GM19397 (cell line): ENCODE results near the gene CYP2D6.
"Not testable (repeated sequence)": the region's sequence is repeated elsewhere in the genome, so short reads cannot be mapped to it uniquely, and the experiment has no call there.

ENCODE experiments used
- ATAC-seq: cut with Tn5 transposase; IDR thresholded peaks from one replicate; pipeline ENCODE4 v1.9.1; 2021; ENCODE audit warnings: mild to moderate bottlenecking, moderate library complexity; ENCODE audit not compliant: unreplicated experiment

CYP2D6 gene

DNA sequence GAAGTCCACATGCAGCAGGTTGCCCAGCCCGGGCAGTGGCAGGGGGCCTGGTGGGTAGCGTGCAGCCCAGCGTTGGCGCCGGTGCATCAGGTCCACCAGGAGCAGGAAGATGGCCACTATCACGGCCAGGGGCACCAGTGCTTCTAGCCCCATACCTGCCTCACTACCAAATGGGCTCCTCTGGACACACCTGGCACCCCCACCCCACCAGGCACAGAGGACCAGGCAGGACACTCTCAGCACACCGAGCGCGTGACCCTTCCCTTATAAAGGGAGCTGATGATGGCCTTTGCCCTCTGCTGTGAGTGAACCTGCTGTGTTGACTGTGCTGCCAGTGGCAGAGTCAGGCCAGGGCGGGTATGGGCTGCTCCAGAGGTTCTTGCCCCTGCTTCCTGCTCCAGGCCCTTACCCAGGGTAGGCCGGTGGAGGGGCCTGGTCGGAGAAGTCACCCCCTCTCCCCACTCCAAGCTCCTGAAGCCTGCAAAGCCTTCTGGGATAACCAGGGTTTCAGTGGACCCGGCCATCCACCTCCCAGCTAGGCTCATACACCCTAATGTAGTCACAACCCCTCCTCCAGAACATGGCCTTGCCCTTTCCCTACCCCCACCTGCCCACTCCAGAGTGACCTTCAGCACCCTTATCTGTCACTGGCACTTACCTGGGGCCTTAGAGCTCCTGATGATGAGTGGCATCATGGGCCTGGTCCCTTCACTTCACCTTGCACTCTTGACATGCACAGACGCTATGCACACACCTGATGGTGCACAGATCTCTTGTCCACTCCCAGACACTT, at the start of gene CYP2D6:
TSS of gene CYP2D6 (minus strand) at position 172 of the 793 bp plus-strand sequence. CDS start at position 153, 19 bp downstream.
- ATAC-seq: not testable (repeated sequence)

DNA sequence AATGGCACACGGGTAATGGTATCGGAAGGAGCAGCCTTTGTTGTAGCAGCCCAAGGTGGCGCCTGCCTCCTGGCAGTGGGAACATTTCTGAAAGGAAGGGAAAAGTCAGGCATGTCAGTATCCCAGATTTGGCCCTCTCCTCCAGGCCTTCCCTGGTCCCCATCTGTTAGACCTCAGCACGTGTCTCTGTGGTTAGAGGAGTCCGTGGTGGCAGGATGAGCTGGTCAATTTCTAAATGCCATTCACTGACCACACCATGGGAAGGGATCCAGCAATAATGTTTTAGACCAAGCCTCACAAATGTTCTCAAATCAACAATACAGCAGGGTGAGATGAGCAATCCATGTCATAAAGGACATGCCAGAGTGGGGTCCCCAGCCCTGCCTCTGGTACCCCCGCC, 49.0 kb upstream of the CYP2D6 start:
- no peak for ATAC-seq

DNA sequence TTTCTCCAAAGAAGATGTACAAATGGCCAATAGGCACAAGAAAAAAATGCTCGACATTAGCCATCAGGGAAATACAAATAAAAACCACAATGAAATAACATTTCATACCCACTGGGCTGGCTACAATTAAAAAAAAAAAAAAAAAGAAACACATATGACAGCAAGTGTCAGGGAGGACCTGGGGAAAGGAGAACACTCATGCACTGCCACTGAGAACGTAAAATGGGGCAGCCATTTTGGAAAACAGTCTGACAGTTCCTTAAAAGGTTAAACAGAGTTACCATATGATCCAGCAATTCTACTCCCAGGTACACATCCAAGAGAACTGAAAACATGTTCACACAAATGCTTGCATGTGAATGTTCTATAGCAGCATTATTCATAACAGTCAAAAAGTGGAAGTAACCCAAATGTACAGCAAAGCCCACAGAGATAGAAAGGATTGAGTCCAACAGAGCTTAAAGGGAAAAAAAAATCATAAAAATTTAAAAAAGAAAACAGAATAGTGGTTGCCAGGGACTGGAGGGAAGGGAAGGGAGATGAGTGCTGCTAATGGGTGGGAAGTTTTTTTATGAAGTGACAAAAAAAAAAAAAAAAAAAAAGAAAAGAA, 48.4 kb upstream of the CYP2D6 start:
- no peak for ATAC-seq

DNA sequence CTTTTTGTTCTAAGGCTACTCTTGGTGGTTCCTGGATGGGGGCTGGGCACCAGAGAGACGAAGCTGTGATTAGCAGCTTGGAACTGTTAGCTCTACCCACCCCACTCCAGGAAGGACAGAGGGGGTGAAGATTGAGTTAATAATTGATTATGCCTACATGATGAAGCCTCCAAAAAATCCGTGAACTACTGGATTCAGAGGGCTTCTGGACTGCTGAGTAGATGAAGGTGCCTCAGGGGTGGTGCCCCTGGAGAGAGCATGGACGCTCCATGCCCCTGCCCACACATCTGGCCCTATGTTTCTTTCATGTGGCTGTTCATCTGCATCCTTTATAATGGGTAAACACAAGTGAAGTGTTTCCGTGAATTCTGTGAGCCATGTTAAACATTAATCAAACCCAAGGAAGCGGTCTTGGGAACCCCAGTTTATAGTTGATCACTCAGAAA, 47.3 kb upstream of the CYP2D6 start:
- ATAC-seq: no peak

DNA sequence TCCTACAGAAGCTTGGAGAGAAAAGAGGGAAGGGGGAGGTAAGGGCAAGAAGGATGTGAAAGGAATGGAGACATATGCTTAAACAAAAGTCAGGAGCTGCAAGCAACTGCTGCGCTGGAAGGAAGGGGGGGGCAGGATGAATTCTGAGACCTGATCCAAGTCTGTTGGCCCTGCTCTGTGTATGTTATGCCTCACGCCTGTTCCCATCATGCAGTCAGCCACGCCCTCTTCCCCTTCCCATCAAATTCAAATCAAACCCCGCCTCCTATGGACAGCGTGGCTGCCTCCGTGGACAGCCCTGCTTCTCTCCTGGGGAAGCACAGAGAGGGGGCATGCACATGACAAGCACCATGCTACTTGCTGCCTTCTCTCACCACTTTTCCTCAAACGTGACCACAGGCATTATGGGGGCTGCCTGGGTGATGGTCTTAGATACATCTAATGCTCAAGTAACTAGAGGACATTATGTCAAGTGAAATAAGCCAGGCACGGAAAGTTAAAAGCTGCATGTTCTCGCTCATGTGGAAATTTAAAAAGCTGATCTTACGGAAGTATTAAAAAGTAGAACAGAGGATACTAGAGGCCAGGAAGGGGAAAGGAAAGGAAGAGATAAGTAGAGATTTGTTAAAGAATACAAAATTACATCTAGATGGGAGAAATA, 45.8 kb upstream of the CYP2D6 start:
- ATAC-seq: no peak

DNA sequence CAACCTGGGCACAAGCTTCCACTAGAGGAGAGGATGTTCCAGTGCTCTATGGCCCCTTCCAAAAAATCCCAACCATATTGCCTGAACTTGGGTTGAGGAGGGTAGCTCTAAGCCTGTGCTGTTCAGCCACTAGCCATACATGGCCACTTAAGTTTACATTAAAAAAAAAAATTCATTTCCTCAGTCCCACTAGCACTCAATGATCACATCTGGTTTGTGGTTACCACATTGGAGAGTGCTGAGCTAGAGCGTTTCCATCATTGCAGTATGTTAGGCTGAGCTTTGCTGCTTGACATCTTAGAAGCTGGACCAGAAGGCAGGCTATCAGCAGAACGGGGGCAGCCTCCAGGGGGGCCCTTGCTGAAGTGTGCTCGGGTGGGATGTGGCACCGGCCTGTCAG, 43.5 kb upstream of the CYP2D6 start:
- no peak for ATAC-seq

DNA sequence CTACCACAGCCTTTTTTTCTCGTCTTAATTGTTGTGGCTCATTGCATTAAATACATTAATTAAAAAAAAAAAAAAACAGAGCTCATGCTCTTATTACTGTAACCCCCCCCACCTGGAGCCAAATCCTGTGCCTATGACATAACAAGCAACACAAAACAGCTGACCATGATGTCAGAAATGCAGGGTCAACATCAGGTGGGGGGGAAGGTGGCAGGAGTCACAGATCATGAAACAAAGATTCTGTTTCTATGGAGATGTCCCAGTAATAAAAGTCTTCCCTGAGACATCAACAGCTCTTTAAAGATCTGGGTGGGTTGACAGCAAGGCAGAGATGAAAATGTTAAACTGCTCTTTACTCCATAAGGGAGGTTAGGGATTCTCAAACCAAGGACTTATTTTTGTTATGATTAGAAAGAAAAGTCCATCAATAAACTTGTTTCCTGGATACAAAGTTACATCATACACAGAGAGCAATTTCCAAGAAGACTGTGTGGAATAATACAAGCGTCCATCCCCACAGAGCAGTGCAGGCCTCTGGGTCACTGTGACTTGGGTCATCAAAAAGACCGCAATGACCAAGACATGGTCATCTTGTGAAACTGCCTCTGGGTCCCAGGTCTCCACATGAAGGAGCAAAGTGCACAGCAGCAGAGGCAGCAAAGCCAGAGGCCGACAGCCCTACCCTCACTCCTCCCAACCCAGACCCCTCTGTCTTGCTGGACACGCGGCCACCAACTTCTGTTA, 42.7 kb upstream of the CYP2D6 start:
- ATAC-seq: no peak

DNA sequence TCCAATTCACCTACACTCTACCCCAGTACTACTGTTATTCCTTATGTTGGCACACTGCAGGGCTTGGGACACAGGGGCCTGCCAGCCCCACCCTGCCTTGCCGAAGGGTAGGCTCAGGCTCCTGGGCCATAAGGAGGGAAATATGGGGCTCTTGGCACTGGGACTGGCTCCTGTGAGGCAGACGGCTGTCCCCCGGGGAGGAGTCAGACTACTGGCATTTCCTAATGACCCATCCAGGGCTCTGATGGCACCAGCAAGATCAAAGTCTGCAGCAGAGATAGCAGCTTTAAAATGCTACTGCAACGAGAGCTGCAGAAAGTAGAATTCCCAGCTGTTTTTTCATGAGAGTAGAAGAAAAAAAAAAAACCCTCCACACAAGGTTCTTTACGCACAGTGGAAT, 42.2 kb upstream of the CYP2D6 start:
- ATAC-seq: no peak

DNA sequence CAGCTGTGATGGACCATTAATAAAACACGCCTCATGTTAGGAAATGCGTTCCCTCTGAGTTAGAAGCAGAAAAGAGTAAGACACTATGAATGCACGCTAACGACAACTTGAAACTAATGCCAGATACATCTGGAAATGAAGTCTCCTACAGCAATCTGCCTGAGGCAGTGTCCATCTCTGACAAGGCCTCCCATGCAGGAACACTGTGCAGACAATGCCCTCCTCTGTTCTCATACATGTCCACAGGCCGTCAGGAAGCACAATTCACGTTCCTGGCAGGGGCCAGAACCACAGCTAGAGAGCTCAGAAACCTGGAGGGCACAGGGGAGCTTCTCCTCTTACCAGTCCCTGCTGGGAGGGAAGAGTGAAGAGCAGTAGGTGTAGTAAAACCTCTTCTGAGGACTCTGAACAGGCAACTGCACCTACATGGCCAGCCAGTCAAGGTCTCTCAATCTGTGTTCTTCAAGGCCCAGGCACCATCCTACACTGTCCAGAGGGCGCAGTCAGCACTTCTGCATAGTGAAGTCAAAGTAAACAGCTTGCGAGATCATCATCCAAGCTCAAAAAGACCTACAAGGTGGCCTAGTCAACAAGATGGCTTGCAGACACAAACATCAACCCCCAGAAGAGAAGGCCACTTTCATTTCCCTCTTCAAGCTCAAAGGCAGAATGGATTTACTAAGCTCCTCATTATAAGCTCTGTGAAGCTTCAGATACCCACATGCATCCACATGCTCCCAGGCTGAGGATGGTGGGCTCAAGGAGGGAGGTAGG, 41.5 kb upstream of the CYP2D6 start:
- ATAC-seq: no peak

DNA sequence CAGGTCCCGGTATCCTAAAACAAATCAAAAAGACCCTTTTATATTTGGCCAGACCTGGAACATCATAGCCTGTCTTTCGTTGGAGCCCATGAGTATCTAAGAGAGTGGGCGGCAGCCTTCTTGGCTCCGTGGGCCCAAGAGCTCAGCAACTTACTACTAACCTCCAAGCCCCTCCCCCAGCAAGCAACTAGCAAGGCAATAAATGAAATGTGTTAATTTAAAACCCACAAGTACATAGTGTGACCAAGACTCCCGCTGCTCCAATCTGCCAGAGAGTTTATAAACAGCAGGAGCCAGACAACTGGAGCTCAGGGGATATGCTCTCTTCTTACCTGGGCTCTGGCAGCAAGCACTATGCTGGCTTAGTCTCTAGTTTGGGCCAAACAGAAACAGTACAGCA, 40.8 kb upstream of the CYP2D6 start:
- no peak for ATAC-seq

DNA sequence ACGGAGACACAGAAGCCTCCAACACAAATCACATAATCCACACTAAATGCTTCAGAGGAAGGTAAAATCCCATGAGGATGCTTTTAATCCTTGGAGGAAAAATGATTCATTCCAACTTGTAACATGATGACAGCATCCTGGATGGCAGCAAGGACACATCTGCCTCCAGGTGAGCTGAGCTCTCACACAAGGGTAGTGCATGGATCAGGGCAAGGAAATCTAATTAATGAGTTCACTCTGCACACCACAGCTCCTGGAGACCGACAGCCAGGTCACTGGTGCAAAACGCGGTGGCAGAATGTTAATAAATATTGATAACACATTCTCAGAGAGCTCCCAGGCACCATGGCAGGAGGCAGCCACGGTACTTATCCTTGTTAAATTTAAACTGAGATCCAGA, 40.3 kb upstream of the CYP2D6 start:
- ATAC-seq: no peak

DNA sequence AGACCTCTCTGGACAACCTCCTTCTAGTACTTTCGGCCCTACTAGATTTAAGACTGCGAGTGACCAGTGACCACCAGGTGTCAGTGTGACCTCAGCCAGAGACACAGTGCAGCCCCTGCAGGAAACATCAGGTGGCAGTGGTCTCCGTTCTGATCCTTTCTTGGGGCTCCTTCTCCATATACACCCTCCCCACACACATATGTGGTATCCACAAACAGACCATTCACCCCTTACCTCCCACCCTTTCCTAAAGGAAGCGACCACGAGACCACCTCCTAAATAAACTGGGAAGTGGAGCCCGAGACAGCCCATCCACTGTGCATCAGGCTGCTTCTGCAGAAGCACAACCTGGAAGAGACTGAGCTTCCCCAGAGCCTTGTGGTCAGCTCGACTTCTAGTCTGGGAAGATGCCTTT, 38.5 kb upstream of the CYP2D6 start:
- ATAC-seq: no peak

DNA sequence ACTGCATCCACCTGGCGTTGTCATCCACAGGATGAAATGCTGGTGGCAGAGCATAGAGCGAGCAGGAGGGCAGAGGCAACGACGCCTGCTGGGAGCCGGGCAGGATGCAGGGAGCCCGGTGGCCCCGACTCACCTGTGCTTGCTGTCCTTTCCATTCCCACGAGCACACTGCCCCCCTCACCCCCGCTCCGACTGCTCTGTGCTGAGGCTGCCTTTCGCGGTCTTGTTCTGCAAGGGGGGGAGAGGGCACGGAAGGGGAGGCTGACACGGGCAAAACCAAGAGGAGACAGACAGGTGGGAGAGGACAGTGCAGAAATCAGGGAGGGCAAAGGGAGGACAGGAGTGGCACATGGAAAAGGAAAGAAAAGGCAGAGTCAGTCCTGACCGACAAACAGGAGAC, 37.9 kb upstream of the CYP2D6 start:
- no peak for ATAC-seq

DNA sequence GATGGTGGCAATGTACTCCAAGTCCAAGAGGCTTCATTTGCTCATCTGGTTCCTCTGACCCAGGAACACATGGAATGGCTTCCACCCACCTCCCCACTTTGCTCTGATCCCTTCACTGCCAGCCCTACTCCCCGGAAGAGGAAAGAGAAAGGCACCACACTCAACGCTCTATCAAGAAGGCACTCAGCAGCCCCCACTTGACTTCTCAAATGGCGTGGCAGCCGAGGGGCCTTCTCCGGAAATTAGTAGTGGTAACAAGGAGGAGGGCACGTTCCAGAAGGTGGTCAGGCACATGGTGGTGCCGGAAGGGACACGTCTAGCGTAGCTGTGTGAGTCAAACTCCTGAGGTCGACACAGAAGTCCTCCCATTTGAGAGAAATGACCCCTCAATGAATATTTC, 36.5 kb upstream of the CYP2D6 start:
- ATAC-seq: no peak

DNA sequence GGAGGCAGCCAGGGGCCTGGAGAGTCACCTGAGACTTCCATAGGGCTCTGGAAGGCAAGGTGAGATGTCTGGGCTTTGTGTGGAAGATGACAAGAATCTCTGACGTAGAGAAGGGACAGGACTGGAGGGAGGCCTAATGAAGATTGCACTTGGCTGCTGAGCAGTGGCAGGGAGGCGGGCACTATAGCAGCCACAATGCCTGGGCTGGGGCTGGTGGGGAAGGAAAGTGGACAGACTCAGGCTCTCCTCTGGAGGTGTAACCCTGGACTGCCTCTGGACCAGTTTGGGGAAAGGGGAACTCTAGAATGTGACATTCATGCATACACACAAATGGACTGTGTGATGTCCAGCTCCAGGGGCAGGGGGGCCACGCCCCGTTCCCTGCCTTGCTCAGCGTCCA, 34.3 kb upstream of the CYP2D6 start:
- ATAC-seq: no peak

DNA sequence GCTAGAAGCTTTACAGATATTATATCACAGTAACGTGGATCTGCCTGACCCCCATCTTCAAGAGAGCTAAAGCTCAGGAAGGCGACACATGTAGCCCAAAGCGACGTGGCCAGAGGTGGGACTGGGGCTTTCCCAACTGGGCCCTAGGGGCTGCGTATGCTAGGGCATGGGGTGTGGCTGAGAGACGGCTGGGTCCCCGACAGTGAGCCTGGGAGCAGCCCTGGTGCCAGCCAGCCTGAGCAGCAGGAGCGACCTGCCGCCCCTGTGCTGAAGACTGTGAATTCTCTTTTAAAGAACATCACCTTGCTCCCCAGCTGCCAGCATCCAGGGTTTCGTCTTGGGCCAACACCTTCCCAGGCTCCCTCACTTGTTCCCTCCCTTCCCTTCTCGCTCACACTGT, 32.9 kb upstream of the CYP2D6 start:
- no peak for ATAC-seq

DNA sequence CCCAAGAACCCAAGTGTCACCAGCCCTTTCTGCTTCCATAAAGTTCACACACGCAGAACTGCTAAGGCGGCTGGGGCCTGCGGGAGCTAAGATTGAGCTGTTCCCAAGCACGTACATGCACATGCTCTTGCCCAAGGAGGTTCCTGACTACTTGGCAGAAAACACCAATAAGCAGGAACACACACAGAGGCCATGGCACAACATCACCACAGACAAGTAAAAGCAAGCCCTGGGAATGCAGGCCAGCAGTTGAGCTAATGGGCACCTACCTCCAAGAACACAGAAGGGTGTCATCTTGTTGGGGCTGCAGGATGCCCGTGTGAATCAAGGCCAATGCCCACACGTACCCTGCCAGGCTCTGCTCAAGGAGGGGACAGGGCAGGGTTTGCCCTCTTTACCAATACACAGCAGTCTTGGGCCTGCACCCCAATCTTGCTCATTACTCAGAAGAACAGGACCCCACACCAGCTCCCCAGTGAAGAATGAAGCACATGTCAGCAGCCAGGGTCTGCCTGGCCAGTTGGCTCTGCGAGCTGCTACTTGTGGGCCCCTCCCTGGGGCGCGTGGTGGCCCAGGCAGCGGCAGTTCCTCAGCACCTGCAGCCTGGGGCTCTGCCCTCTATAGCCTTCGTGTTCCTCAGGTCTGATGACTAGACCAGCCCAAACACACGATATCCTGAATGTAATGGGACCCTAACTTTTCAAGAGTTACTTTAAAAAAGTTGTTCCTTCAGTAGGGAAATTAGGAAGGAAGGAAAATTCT, 32.3 kb upstream of the CYP2D6 start:
- ATAC-seq: no peak

DNA sequence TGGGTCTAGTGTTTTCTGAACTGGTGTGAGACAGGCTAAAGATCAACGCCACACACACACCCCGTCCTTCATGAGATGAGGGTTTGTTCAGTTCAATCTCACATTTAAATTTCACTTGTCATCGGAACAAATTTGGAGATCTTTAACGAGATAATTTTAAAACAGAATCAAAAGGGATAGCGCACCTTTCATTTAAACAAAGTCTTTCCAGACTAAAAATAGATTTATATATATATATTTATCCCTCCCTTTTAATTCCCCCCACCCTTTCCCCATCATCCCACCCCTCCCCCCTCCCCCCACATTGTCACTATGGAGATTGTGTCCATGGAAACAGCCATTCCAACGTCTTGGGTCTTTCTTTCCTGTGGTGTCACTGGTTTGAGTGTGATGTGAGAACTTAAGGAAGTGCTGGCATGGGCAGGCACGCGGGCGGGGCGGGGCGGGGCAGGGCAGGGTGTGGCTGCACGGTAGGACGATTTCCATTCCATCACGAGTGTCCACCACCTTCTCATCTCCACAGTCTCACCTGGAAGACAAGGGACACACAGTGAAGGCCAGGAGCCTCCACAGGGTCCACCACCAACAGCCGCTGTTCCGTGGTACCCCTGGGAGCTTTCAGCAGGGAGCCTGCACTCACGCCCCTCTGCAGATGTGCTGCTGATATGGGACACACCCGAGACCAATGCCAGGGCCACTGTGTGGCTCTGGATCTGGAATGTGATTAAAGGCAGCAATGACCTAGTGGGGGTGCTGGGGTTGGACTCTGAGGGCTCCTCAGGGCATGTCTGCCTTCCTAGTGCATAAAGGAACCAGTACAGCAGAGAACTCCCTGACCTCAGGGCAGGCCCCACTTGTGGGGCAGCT, 30.5 kb upstream of the CYP2D6 start:
- no peak for ATAC-seq

DNA sequence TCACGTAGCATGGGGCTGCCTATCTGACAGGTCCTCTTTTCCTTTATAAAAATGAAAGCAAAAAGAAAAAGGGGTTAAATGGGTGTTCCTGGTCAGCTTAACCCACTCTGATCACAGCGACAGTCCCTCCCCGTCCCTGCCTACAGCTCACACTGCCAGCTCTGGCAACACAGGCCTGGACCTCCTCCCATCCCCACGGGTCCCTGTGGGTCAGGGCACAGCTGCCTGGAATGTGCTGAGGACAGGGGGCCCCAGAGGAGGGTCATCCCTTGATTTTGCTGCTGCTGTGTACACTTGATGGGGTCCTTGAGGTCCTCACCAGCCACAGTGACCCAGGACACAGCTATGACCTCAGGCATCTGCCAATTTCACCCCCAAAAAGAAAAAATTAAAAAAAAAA, 29.6 kb upstream of the CYP2D6 start:
- no peak for ATAC-seq
